ENCODE data around the gene MMP27.

The MMP27 gene

DNA sequence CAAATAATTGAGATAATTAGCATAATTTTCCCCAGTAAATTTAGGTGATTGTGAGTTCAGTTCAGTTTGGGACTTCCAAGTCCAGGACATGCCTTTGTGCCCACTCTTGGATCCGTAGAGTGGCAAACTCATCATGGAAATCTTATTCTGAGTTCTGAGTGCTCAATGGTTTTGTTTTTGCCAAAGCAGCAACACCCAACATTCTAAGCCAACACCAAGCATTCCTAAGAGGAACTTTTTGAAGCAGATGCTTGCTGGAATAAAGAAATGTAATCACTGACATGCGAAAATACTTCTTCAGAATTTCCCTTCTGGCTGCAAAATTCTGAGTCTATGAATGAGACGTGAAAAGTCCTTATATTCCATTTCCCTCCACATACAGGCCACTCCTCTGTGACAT, 10.4 kb downstream of the MMP27 start:
- TF ChIP-seq, protein P1, sequence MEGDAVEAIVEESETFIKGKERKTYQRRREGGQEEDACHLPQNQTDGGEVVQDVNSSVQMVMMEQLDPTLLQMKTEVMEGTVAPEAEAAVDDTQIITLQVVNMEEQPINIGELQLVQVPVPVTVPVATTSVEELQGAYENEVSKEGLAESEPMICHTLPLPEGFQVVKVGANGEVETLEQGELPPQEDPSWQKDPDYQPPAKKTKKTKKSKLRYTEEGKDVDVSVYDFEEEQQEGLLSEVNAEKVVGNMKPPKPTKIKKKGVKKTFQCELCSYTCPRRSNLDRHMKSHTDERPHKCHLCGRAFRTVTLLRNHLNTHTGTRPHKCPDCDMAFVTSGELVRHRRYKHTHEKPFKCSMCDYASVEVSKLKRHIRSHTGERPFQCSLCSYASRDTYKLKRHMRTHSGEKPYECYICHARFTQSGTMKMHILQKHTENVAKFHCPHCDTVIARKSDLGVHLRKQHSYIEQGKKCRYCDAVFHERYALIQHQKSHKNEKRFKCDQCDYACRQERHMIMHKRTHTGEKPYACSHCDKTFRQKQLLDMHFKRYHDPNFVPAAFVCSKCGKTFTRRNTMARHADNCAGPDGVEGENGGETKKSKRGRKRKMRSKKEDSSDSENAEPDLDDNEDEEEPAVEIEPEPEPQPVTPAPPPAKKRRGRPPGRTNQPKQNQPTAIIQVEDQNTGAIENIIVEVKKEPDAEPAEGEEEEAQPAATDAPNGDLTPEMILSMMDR (IDR thresholded peaks at IDR 0.05; ENCODE audit: low read depth, low read length, missing control alignments) = no peak
- DNase-seq (ENCODE audit: extremely low read depth, low read depth) = no peak
- no peak overlapping the region for H3K4me3 ChIP-seq (replicated peaks; ENCODE audit: low read depth, low read length)

DNA sequence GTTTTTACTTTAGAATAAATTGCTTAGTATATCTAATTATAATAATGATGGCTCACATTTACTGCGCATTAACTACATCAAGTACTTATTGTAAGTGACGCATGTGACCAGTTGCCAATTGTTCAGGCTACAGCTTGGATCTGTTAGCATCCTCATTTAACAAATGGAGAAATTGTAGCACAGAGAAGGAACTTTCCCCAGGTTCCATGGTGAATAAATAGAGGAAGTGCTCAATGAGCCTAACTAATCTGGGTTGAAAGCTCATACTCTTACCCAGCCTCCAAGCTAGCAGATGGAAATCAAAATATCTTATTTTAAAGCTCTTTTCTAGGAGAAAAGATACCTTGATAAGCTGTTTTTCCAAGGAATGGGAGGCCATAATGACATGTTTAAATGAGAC, 19.8 kb downstream of the MMP27 start:
- TF ChIP-seq, protein P1 (IDR thresholded peaks at IDR 0.05; ENCODE audit: low read depth, low read length, missing control alignments) = no peak
- DNase-seq (ENCODE audit: extremely low read depth, low read depth) = no peak
- H3K4me3 ChIP-seq (replicated peaks; ENCODE audit: low read depth, low read length) = no peak overlapping the region

DNA sequence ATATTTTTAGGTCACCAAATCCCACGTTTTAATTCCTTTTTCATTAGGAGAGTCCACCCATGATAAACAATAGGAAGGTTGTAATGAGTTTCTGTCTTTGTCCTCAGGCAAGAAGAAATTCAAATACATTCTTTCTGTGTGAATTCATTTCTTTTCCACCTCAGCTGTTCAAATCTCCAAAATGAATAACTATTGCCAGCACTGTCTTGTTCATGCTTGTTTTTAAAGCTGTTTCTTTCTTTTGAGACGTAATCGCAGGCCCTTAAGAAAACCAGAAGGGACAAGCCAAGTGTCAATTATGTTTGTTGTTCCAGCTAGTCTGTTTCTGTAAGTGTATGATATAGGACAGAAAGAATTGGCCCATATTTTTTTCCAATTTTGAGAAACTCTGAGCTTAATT, 20.2 kb downstream of the MMP27 start:
- H3K4me3 ChIP-seq (replicated peaks; ENCODE audit: low read depth, low read length) = no peak overlapping the region
- no peak for DNase-seq (ENCODE audit: extremely low read depth, low read depth)
- TF ChIP-seq, protein P1 (IDR thresholded peaks at IDR 0.05; ENCODE audit: low read depth, low read length, missing control alignments) = no peak

DNA sequence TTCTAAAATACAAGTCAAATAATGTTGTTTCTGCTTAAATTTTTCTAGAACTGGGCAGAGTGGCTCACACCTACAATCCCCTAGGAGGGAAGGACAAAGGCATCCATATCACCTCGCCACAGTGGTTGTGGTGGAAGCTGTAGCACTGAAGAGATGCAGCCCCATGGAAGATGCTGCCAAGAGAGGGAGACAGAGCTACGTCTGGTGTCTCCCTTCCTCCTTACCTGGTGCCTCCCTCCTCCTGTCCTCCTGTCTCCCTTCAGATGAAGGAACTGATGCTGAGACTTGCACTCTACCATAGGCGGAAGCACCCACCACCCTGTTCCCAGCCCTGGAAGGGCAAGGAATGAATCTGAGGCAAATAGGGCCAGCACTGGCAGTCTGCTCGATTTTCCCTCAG, 22.3 kb downstream of the MMP27 start:
- H3K4me3 ChIP-seq (replicated peaks; ENCODE audit: low read depth, low read length) = no peak overlapping the region
- TF ChIP-seq, protein P1 (IDR thresholded peaks at IDR 0.05; ENCODE audit: low read depth, low read length, missing control alignments) = peak; percentile 8
- no peak for DNase-seq (ENCODE audit: extremely low read depth, low read depth)

DNA sequence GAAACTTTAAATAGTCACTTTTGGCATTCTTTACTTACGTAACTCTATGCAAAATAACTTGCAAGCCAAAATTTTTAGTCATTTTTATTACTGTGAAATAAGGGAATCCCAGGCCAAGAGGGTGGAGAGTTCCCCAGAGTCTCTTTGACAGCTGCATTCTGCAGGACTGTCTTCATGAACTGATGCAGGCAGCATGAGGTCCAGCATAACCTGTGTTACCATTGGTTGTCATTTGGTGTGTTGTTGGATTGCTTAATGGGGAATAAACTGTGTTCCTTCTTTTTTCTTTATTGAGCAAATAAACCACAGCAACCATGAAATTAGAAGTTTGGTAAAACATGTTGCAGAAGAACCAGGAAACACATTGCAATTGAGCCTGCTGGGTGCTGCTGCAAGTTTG, 24.6 kb downstream of the MMP27 start:
- H3K4me3 ChIP-seq (replicated peaks; ENCODE audit: low read depth, low read length) = no peak overlapping the region

DNA sequence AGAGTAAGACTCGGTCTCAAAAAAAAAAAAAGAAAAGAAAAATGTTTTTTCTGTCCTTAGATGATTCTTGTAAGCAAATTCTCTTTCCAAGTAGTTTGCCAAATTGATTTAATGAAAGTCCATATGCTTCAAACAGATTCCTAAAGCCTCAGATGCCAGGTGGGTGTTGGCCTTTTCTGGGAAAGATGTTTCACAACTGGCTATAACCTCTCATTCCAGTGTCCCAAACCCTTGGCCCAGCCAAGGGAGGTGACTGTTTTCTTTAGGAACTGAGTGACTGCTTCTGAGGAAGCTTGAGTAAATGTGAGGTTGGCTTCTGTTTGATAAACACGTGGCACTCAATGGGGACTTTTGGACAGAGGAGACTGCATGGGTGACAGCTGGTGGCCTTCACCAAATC, 27.5 kb downstream of the MMP27 start:
- TF ChIP-seq, protein P1 (IDR thresholded peaks at IDR 0.05; ENCODE audit: low read depth, low read length, missing control alignments) = no peak
- no peak overlapping the region for H3K4me3 ChIP-seq (replicated peaks; ENCODE audit: low read depth, low read length)
- DNase-seq (ENCODE audit: extremely low read depth, low read depth) = no peak

More for the DNA sequence above, 24.6 kb downstream of the MMP27 start:
- DNase-seq (ENCODE audit: extremely low read depth, low read depth) = no peak
- TF ChIP-seq, protein P1 (IDR thresholded peaks at IDR 0.05; ENCODE audit: low read depth, low read length, missing control alignments) = no peak

DNA sequence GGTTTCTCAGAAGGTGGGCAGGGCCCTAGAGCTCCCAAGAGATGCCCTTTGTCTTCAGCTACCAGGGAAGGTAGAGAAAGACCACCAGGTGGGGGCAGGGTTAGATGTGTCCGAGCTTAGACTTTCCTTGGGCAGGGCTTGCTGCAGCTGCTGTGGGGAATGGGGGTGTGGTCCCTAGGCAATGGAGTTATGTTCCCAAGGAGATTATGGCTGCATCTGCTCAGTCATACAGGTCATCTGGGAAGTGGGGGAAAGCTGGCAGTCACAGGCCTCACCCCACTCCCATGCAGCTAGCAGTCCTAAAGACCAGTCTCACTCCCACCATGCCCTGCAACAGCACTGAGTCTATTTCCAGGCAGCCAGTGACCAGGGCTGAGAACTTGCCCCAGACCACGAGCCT, 29.5 kb downstream of the MMP27 start:
- TF ChIP-seq, protein P1 (IDR thresholded peaks at IDR 0.05; ENCODE audit: low read depth, low read length, missing control alignments) = no peak
- DNase-seq (ENCODE audit: extremely low read depth, low read depth) = no peak

More for the DNA sequence above, 29.5 kb downstream of the MMP27 start:
- no peak overlapping the region for H3K4me3 ChIP-seq (replicated peaks; ENCODE audit: low read depth, low read length)

Measured in HFF-Myc (cell line).